WTC11 (cell line): Measurements from ENCODE around the gene KLHL40. TPM values are rescaled to one million over a fixed set of nuclear protein-coding genes. Genes with fewer than 3 reads are reported as not detected.

Source experiments
- ATAC-seq: fragments of 200-7000 bp; cut with Tn5 transposase; 2 replicates; pipeline ENCODE4 v1.10.0; 2021; ENCODE audit warnings: mild to moderate bottlenecking, moderate library complexity
- CTCF ChIA-PET: fragments of 300-600 bp; sonication (Branson Sonifier 250); formaldehyde crosslinking; loops from one replicate; lab custom pipeline; 2021; ENCODE audit warnings: antibody characterized with exemption; lab: Charles Lee
- POLR2A ChIA-PET: fragments of 350-600 bp; sonication (Branson Sonifier 250); formaldehyde crosslinking; loops from one replicate; lab custom pipeline; 2021; ENCODE audit warnings: antibody characterized with exemption; lab: Charles Lee
- DNase-seq: peaks from one replicate; pipeline ENCODE4 v3.0.0; 2021; ENCODE audit warnings: low spot score
- H3K27ac Mint-ChIP-seq: 2 replicates; pipeline ENCODE4 v1.8.0; 2021; ENCODE audit warnings: mixed read lengths
- H3K27me3 Mint-ChIP-seq: 2 replicates; pipeline ENCODE4 v1.8.0; 2021; ENCODE audit warnings: low read depth, mild to moderate bottlenecking, moderate library complexity, mixed read lengths
- H3K36me3 Mint-ChIP-seq: 2 replicates; pipeline ENCODE4 v1.8.0; 2021; ENCODE audit warnings: mixed read lengths
- H3K4me1 Mint-ChIP-seq: 2 replicates; pipeline ENCODE4 v1.8.0; 2022; ENCODE audit warnings: mixed read lengths
- H3K4me3 Mint-ChIP-seq: 2 replicates; pipeline ENCODE4 v1.8.0; 2021; ENCODE audit warnings: mild to moderate bottlenecking, moderate library complexity, mixed read lengths
- H3K9me3 Mint-ChIP-seq: 2 replicates; pipeline ENCODE4 v1.8.0; 2021; ENCODE audit warnings: mixed read lengths
- ERG ChIP-seq: fragments of 250-450 bp; sonication (Bioruptor Pico); IDR thresholded peaks from 2 replicates; pipeline ENCODE4 v1.8.0; 2021; ENCODE audit warnings: mild to moderate bottlenecking
- FOXP4 ChIP-seq: sonication (generic); formaldehyde crosslinking; IDR thresholded peaks from 2 replicates; pipeline ENCODE4 v1.8.0; 2022; ENCODE audit warnings: mild to moderate bottlenecking, missing genetic modification reagents
- KAT7 ChIP-seq: sonication (generic); formaldehyde crosslinking; IDR thresholded peaks from 2 replicates; pipeline ENCODE4 v1.8.1; 2023; ENCODE audit warnings: missing genetic modification reagents, mild to moderate bottlenecking, borderline replicate concordance
- STAT6 ChIP-seq: sonication (generic); formaldehyde crosslinking; conservative IDR thresholded peaks from 2 replicates; pipeline ENCODE4 v1.8.1; 2023; ENCODE audit warnings: mild to moderate bottlenecking, low read depth, missing genetic modification reagents, moderate library complexity
- TEAD1 ChIP-seq: sonication (generic); formaldehyde crosslinking; IDR thresholded peaks from 2 replicates; pipeline ENCODE4 v1.8.0; 2022; ENCODE audit warnings: mild to moderate bottlenecking, missing genetic modification reagents
- TP53 ChIP-seq: sonication (generic); formaldehyde crosslinking; IDR thresholded peaks from 2 replicates; pipeline ENCODE4 v1.8.1; 2023; ENCODE audit warnings: mild to moderate bottlenecking, missing genetic modification reagents
- USF2 ChIP-seq: sonication (generic); formaldehyde crosslinking; IDR thresholded peaks from 2 replicates; pipeline ENCODE4 v1.8.1; 2023; ENCODE audit warnings: mild to moderate bottlenecking, missing genetic modification reagents, moderate library complexity
- ZNF121 ChIP-seq: sonication (generic); formaldehyde crosslinking; IDR thresholded peaks from 2 replicates; pipeline ENCODE4 v1.8.0; 2023; ENCODE audit warnings: missing genetic modification reagents
- ZNF263 ChIP-seq: sonication (generic); formaldehyde crosslinking; IDR thresholded peaks from 2 replicates; pipeline ENCODE4 v1.8.1; 2022; ENCODE audit warnings: low read depth, mild to moderate bottlenecking, moderate library complexity, missing genetic modification reagents
- ZNF423 ChIP-seq: fragments of 250-450 bp; sonication (Bioruptor Pico); IDR thresholded peaks from 2 replicates; pipeline ENCODE4 v2.1.2; 2022; ENCODE audit warnings: mild to moderate bottlenecking, moderate library complexity
- ZNF532 ChIP-seq: fragments of 250-450 bp; sonication (Bioruptor Pico); IDR thresholded peaks from 2 replicates; pipeline ENCODE4 v1.9.0; 2021; ENCODE audit warnings: mild to moderate bottlenecking, borderline replicate concordance
- total RNA-seq: library from RNA; stranded (reverse); gene quantifications from 3 replicates; pipeline ENCODE4 v1.2.3, GENCODE V29; 2021

Gene KLHL40
- total RNA-seq, 1 experiment from 2014 or later: not detected

GRCh38 chr3:42705058-42705767 is 19.9 kb downstream of the KLHL40 start (continued):
- TF ChIP-seq TEAD1 (CRISPR knock-in tag) (no peak), ZNF532 (no peak), ZNF121 (CRISPR knock-in tag) (no peak), ZNF263 (no peak), KAT7 (CRISPR knock-in tag) (no peak), ERG (CRISPR knock-in tag) (no peak), FOXP4 (CRISPR knock-in tag) (no peak), ZNF423 (CRISPR knock-in tag) (no peak), STAT6 (CRISPR knock-in tag) (no peak)

GRCh38 chr3:42705962-42706585 is 20.7 kb downstream of the KLHL40 start:
- peaks cover 6% of the 10 kb centered on the region for H3K4me1 Mint-ChIP-seq

More at GRCh38 chr3:42705962-42706585, 20.7 kb downstream of the KLHL40 start:
- ATAC-seq: no peak
- no peak overlapping the region for H3K27ac Mint-ChIP-seq
- H3K4me3 Mint-ChIP-seq: no peak overlapping the region
- H3K27me3 Mint-ChIP-seq: no peaks in the 10 kb centered on the region
- DNase-seq: no peak
- no peaks in the 10 kb centered on the region for H3K36me3 Mint-ChIP-seq
- ChIA-PET CTCF (no interaction called here), POLR2A (no interaction called here)
- no peak for TF ChIP-seq TP53 (CRISPR knock-in tag)
- no peak for TF ChIP-seq USF2
- H3K9me3 Mint-ChIP-seq: no peaks in the 10 kb centered on the region
